HG02885 (cell line): ENCODE data around the gene SLC1A5.
"Not testable (repeated sequence)": the region's sequence is repeated elsewhere in the genome, so short reads cannot be mapped to it uniquely, and the experiment has no call there.

Experiments
- ATAC-seq: cut with Tn5 transposase; IDR thresholded peaks from one replicate; pipeline ENCODE4 v1.9.1; 2021; ENCODE audit warnings: mild to moderate bottlenecking; ENCODE audit not compliant: unreplicated experiment, poor library complexity

Gene SLC1A5

GRCh38 chr19:46803555-46803954, 15.2 kb upstream of the SLC1A5 start:
- ATAC-seq = no peak

DNA sequence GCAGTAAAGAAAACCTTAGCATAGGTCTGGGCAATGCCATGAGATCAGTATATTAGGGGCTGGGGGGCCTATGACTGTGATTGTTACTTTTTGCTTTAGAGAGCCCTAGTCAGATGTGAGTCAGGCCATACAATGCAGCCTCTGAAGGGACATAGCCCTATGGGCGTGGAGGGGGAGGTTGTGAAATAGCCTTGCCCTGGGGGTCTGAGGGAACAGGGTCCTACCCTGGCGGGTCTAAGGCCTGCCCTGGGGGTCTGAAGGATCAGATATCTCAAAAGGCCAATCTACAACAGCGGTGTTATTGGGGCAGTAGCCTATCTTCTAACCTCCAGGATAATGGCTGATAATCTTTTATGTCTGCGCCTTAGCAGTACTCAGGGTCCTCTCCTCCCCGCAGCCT, 13.8 kb upstream of the SLC1A5 start:
- ATAC-seq = no peak

GRCh38 chr19:46798713-46799112, 10.3 kb upstream of the SLC1A5 start:
- ATAC-seq = no peak

DNA sequence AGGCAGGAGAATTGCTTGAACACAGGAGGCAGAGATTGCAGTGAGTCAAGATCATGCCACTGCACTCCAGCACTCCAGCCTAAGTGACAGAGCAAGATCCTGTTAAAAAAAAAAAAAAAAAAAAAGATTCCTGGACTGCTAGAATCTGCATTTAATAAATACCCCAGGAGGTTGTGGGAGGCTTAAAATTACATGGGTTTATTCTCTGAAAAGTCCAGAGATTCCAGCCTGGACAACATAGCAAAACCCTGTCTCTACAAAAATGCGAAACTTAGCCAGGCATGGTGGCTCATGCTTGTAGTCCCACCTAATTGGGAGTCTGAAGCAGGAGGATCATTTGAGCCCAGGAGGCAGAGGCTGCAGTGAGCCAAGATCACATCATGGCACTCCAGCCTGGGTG, 9.5 kb upstream of the SLC1A5 start:
- no peak for ATAC-seq

GRCh38 chr19:46791944-46792343, 3.5 kb upstream of the SLC1A5 start:
- no peak for ATAC-seq

GRCh38 chr19:46789371-46789770, 977 bp upstream of the SLC1A5 start:
- ATAC-seq = no peak

GRCh38 chr19:46788968-46789338, 559 bp upstream of the SLC1A5 start:
- ATAC-seq = no peak

DNA sequence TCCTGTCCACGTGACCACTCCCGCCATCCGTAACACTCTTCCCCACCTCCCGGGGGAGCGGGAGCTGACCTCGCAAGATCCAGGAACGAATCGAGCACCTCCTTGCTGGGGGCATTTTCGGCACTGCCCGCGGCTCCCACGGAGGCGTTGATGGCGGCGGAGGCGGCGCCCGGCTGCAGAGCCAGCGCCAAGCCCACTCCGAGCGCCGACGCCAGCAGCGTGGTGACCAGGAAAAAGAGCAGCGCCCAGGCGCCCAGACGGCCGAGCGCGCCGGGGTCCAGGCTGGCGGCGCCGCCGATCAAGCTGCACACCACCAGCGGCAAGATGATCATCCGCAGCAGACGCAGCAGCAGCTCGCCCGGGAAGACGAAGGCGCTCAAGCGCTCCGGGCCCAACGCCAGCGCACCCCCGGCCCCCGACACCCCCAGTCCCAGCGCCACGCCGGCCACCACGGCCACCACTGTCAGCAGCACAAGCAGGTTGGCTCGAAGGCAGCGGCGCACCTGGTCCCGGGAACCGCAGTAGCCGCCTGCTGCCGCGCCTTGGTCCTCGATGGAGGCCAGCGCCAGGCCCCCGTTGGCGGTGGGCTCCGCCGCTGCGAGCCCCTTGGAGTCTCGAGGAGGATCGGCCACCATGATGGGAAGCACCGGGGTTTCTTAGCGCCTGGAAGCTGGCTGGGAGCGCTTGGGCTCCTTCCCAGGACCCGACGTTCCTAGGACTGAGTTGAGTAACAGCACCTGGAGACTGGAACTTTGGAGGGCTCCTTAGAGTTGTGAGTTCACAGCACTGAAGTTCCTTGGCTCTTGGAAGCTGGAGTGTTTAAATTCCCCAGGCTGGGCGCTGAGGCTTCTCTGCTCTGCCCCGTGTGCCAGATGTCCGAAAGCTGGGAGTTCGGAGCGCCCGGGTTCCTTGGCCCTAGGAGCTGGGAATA, 798 bp downstream of the SLC1A5 start:
- ATAC-seq = no peak

GRCh38 chr19:46787040-46787330, 1.4 kb downstream of the SLC1A5 start:
- ATAC-seq = no peak

GRCh38 chr19:46786236-46787039, 2.0 kb downstream of the SLC1A5 start:
- ATAC-seq = peak; percentile 37

DNA sequence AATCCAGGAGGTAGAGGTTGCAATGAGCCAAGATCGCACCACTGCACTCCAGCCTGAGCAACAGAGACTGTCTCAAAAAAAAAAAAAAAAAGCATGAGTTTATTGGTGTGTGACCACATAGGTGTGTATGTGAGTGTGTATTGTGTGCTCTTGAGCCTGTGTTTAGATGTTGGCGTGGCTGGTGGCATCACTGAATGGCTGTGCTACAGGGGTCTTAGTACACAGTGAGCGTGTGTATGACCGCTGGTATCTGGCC, 2.5 kb downstream of the SLC1A5 start:
- no peak for ATAC-seq

DNA sequence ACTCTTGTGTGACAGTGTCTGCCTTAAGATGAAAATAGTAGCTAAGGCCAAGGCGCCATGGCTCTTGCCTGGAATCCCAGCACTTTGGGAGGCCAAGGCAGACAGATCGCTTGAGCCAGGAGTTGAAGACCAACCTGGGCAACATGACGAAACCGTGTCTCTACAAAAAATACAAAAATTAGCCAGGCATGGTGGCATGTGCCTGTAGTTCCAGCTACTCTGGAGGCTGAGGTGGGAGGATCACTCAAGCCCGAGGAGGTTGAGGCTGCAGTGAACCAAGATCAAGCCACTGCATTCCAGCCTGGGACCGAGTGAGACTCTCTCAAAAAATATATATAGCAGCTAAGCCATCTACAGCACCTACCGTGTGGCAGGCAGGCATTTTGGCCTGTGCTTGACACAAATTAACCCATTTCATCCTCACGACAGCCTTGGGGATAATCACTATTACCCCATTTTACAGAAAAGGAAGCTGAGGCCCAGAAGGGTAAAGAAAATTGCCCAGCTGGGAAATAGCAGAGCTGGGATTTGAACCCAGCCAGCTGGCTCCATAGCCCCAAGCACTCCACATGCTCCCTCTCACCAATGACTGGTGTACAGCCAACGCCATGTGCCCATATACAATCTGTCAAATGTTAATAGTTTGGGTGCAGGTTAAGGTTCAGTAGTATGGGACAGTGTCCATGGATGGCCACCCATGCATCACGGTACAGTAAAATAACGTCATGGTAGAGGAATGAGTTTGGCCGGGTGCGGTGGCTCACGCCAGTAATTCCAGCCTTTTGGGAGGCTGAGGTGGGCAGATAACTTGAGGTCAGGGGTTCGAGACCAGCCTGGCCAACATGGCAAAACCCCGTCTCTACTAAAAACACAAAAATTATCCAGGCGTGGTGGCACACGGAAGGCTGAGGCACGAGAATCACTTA, 3.1 kb downstream of the SLC1A5 start:
- no peak for ATAC-seq

DNA sequence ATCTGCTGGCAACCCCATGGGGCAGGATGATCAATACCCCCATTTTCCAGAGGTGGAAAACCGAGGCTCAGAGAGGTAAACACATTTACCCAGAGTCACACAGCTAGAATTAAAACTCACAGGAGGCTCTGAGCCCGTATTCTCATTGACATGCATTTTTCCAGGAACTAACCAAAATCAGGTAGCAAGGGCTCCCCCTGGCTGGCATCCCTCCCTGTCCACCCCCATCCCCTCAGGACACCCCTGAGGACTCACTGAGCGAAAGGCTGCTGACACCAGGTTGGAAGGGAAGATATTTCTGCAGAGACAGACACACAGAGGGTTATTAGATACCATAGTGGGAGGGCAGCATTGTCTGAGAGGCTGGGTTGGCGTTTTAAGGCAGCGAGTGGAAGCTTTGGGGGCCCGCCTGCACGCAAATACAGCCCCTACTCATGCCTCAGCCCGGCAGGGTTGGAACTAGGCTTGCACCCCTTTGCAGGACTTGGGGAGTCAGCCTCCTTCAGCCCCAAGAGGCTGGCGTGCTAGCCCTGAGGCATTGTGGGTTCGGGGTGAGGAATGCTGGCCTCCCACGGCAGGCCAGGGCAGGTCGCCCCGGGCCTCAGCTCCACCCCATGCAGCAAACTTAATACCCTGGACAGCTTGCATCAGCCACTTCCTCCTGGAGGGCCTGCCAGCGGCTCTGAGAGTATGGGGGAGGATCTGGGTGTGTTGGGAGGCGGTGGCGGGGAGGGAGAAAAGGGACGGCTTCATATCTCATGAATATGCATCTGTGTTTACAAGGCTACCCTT, 3.9 kb downstream of the SLC1A5 start:
- ATAC-seq = peak; percentile 40

- ATAC-seq = no peak
Measured at GRCh38 chr19:46783670-46784069, 4.7 kb downstream of the SLC1A5 start.

GRCh38 chr19:46782355-46783019, 5.9 kb downstream of the SLC1A5 start:
- no peak for ATAC-seq

DNA sequence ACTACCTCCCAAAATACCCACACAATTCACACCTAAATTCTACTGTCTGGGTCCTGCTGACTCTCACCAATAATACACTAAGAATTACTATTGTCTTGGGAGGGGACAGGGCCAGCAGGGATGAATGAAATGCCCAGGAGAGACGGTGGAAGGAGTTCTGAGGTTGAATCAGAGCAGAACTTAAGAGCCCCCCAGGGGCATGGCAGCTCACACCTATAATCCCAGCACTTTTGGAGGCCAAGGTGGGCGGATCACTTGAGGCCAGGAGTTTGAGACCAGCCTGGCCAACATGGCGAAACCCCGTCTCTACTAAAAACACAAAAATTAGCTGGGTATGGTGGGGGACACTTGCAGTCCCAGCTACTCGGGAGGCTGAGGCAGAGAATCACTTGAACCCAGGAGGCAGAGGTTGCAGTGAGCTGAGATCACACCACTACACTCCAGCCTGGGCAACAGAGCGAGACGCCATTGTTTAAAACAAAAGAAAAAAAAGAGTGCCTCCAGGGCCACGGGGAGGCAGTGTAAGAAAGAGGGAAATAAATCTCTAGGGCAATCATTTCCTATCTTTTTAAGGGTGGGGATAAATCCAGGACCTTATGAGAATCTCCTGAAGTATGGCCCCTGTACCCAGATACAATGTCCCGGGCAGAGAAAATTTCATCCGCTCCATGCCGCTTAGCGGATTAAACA, 10.3 kb downstream of the SLC1A5 start:
- ATAC-seq = not testable (repeated sequence)

DNA sequence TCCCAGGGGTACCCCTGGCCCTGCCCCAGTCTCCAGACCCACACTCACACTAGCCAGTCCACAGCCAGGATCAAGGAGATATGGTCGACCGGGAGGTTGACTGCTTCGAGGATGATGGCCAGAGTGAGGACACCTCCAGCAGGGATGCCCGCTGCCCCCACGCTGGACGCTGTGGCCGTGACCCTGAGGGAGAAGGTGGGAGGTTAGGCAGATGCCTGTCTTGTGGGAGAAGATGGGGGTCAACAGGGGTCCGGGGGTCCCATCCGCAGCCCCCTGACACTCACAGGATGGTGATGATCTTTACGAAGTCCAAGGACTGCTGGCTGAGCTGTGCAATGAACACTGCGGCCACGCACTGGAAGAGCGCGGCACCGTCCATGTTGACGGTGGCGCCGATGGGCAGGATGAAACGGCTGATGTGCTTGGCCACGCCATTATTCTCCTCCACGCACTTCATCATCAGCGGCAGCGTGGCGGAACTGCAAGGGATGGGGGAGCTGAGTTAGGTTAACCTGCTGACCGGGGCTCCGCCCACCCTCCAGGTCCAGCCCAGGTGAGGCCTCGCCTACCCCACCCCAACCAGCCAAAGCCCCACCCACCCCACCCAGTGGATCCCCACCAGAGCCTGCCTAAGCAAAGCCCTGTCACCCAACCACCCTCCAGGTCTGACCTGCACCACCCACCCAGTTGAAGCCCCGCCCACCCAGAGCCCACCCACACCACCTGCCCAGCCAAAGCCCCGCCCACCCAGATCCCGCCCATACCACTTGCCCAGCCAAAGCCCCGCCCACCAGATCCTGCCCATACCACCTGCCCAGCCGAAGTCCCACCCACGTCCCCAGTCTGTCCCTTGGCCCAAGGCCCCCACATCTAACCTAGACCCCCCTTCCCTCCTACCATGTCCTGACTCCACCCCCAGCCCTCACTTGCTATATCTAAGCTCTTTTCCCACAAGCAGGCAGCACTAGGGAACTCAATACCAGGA, 11.2 kb downstream of the SLC1A5 start:
- no peak for ATAC-seq
